Uterus (tissue), 4 donors: ENCODE results near the gene PRPH2. TPM values are rescaled to one million over a fixed set of nuclear protein-coding genes. Genes with fewer than 3 reads are reported as not detected.

Experiments
- DNase-seq, 2 donors: peaks; one replicate each; pipeline ENCODE4 v3.0.0-alpha.2; 2019 to 2020
- H3K27ac ChIP-seq, 2 donors: fragments of 200-600 bp; sonication (generic); 1 replicate in 1 of 2; 2 replicates in 1 of 2; pipeline ENCODE4 v1.5.1; 2016 to 2018
- H3K27me3 ChIP-seq, 2 donors: fragments of 200-600 bp; sonication (generic); one replicate each; pipeline ENCODE4 v1.5.1; 2018 to 2019; ENCODE audit warnings: control low read depth in 1 of 2
- H3K36me3 ChIP-seq, 2 donors: fragments of 200-600 bp; sonication (generic); one replicate each; pipeline ENCODE4 v1.5.1; 2019; ENCODE audit warnings: control low read depth in 1 of 2
- H3K4me1 ChIP-seq, 2 donors: fragments of 200-600 bp; sonication (generic); one replicate each; pipeline ENCODE4 v1.5.1; 2018 to 2019; ENCODE audit warnings: control low read depth in 1 of 2
- H3K4me3 ChIP-seq, 2 donors: fragments of 200-600 bp; sonication (generic); 1 replicate in 1 of 2; 2 replicates in 1 of 2; pipeline ENCODE4 v1.5.1; 2018 to 2019; ENCODE audit warnings: mild to moderate bottlenecking in 1 of 2
- H3K9me3 ChIP-seq, 2 donors: fragments of 200-600 bp; sonication (generic); one replicate each; pipeline ENCODE4 v1.5.1; 2019; ENCODE audit warnings: control low read depth in 1 of 2
- CTCF ChIP-seq, 4 experiments: fragments of 200-600 bp in 2 of 4; fragments of 450-650 bp in 2 of 4; sonication (generic) in 2 of 4; IDR thresholded peaks; one replicate each; pipeline ENCODE4 v1.5.1; 2016 to 2019; ENCODE audit warnings: antibody characterized with exemption in 4 of 4, mild to moderate bottlenecking in 2 of 4, moderate library complexity in 1 of 4
- POLR2A ChIP-seq, 2 donors: fragments of 450-650 bp; IDR thresholded peaks; one replicate each; pipeline ENCODE4 v1.6.1; 2016; ENCODE audit warnings: antibody characterized with exemption in 2 of 2, mild to moderate bottlenecking in 1 of 2, moderate library complexity in 1 of 2
- intact Hi-C: fragments of 100-400 bp; cut with DNase I; formaldehyde crosslinking; loops from one replicate; pipeline ENCODE4 v1.15.1; 2023; ENCODE audit warnings: low total_unique reads
- total RNA-seq, 4 donors: library from RNA; depleted of rRNA in 3 of 4; stranded (reverse); fragments of >200 nt in 3 of 4; gene quantifications; one replicate each; pipeline versions ENCODE4 v1.1.0 to v1.2.4, GENCODE V29; 2014 to 2023
- donor health status: DM: yes; HTN: yes; CAD: no.

Gene PRPH2
- total RNA-seq, 4 donors from 2014 or later: 2.0 to 7.0 (median 5.8) TPM; not detected in 1

- Histone ChIP-seq H3K36me3 (no peaks in the 10 kb centered on the region), H3K27me3 (no peaks in the 10 kb centered on the region), H3K4me3 (no peak overlapping the region), H3K27ac (no peak overlapping the region), H3K4me1 (no peaks in the 10 kb centered on the region), H3K9me3 (no peaks in the 10 kb centered on the region)
- no peak for DNase-seq
- no peak for TF ChIP-seq CTCF (IDR thresholded peaks at IDR 0.05)
- intact Hi-C loops: no loop called here
These were observed 36.5 kb upstream of the PRPH2 start for GRCh38 chr6:42758756-42759430.

GRCh38 chr6:42756722-42757121 is 34.3 kb upstream of the PRPH2 start:
- DNase-seq: no peak
- TF ChIP-seq CTCF (IDR thresholded peaks at IDR 0.05) (no peak), POLR2A (IDR thresholded peaks at IDR 0.05) (no peak)
- no peaks in the 10 kb centered on the region for H3K9me3 ChIP-seq
- intact Hi-C loops: no loop called here
- H3K4me1 ChIP-seq: no peaks in the 10 kb centered on the region
- H3K27me3 ChIP-seq: no peaks in the 10 kb centered on the region
- H3K4me3 ChIP-seq: no peak overlapping the region
- H3K36me3 ChIP-seq: no peaks in the 10 kb centered on the region
- H3K27ac ChIP-seq: no peak overlapping the region

GRCh38 chr6:42754759-42755158 is 32.4 kb upstream of the PRPH2 start:
- no peaks in the 10 kb centered on the region for H3K36me3 ChIP-seq
- no peak for DNase-seq
- intact Hi-C loops: no loop called here

GRCh38 chr6:42751055-42751454 is 28.7 kb upstream of the PRPH2 start:
- H3K36me3 ChIP-seq: no peaks in the 10 kb centered on the region
- H3K27me3 ChIP-seq: no peaks in the 10 kb centered on the region
- H3K27ac ChIP-seq: peak overlapping the region; percentile 20 to 57
- no peaks in the 10 kb centered on the region for H3K4me1 ChIP-seq
- DNase-seq: peak; percentile 52 to 76
- intact Hi-C loops: no loop called here
- no peaks in the 10 kb centered on the region for H3K9me3 ChIP-seq
- H3K4me3 ChIP-seq: no peak overlapping the region
- TF ChIP-seq CTCF (IDR thresholded peaks at IDR 0.05) (no peak), POLR2A (IDR thresholded peaks at IDR 0.05) (no peak)

More at GRCh38 chr6:42754759-42755158, 32.4 kb upstream of the PRPH2 start:
- no peaks in the 10 kb centered on the region for H3K4me1 ChIP-seq
- H3K9me3 ChIP-seq: no peaks in the 10 kb centered on the region
- no peak overlapping the region for H3K4me3 ChIP-seq
- no peaks in the 10 kb centered on the region for H3K27me3 ChIP-seq
- no peak for TF ChIP-seq POLR2A (IDR thresholded peaks at IDR 0.05)
- TF ChIP-seq CTCF (IDR thresholded peaks at IDR 0.05): no peak
- H3K27ac ChIP-seq: no peak overlapping the region

GRCh38 chr6:42748203-42748898 is 26.0 kb upstream of the PRPH2 start:
- no peak for DNase-seq
- Histone ChIP-seq H3K4me1 (peaks cover 0 to 9% of the 10 kb centered on the region in 2 donors), H3K36me3 (no peaks in the 10 kb centered on the region), H3K27me3 (no peaks in the 10 kb centered on the region), H3K4me3 (peak overlapping the region in 1 of 2 donors; percentile 80), H3K9me3 (no peaks in the 10 kb centered on the region), H3K27ac (peak overlapping the region; percentile 98)
- intact Hi-C loops: loop anchor here (5.0 kb wide), 1 partner anchor 34 kb away; the partner anchor contains the start of gene BICRAL
- TF ChIP-seq CTCF (IDR thresholded peaks at IDR 0.05): no peak
- no peak for TF ChIP-seq POLR2A (IDR thresholded peaks at IDR 0.05)
